Measurements from ENCODE around the gene PPARA. TPM values are rescaled to one million over a fixed set of nuclear protein-coding genes. Genes with fewer than 3 reads are reported as not detected.
"Not testable (repeated sequence)": the region's sequence is repeated elsewhere in the genome, so short reads cannot be mapped to it uniquely, and the experiment has no call there.

PPARA gene
- polyA plus RNA-seq, 3 donors = 7.2 to 15.4 (median 8.2) TPM

- 97 to 98% (median 98%) methylated on average over 12 of the region's 12 CpGs for WGBS, 3 donors
- H3K27ac ChIP-seq (ENCODE audit: low read depth, low read length) = no peak overlapping the region
These were observed 30.2 kb downstream of the PPARA start for GRCh38 chr22:46180370-46181137.

- 76 to 92% (median 89%) methylated on average over 5 of the region's 5 CpGs for WGBS, 3 donors
- no peak overlapping the region for H3K27ac ChIP-seq (ENCODE audit: low read depth, low read length)
These were observed 33.4 kb downstream of the PPARA start for GRCh38 chr22:46183733-46184132.

- WGBS, 3 donors = 78 to 94% (median 87%) methylated on average over 2 of the region's 2 CpGs
- no peak overlapping the region for H3K27ac ChIP-seq (ENCODE audit: low read depth, low read length)
These were observed 35.0 kb downstream of the PPARA start for GRCh38 chr22:46185283-46185682.

GRCh38 chr22:46187862-46188261, 37.5 kb downstream of the PPARA start:
- WGBS, 3 donors = 92 to 98% (median 96%) methylated on average over 3 of the region's 3 CpGs
- H3K27ac ChIP-seq (ENCODE audit: low read depth, low read length) = no peak overlapping the region

GRCh38 chr22:46192210-46192993, 42.1 kb downstream of the PPARA start:
- 78 to 82% (median 79%) methylated on average over 5 of the region's 5 CpGs for WGBS, 3 donors
- H3K27ac ChIP-seq (ENCODE audit: low read depth, low read length) = no peak overlapping the region

- no peak overlapping the region for H3K27ac ChIP-seq (ENCODE audit: low read depth, low read length)
- WGBS, 3 donors = 56 to 67% (median 62%) methylated on average over 8 of the region's 8 CpGs
These were observed 43.6 kb downstream of the PPARA start for GRCh38 chr22:46193898-46194310.

- 80 to 87% (median 84%) methylated on average over 18 of the region's 18 CpGs for WGBS, 3 donors
- H3K27ac ChIP-seq (ENCODE audit: low read depth, low read length) = no peak overlapping the region
These were observed 45.3 kb downstream of the PPARA start for GRCh38 chr22:46195487-46196165.

- H3K27ac ChIP-seq (ENCODE audit: low read depth, low read length) = no peak overlapping the region
- WGBS, 3 donors = 76 to 88% (median 84%) methylated on average over 8 of the region's 8 CpGs
These were observed 46.0 kb downstream of the PPARA start for GRCh38 chr22:46196278-46196677.

- no peak overlapping the region for H3K27ac ChIP-seq (ENCODE audit: low read depth, low read length)
- 81 to 92% (median 87%) methylated on average over 18 of the region's 18 CpGs for WGBS, 3 donors
These were observed 47.9 kb downstream of the PPARA start for GRCh38 chr22:46198274-46198673.

- H3K27ac ChIP-seq (ENCODE audit: low read depth, low read length) = not testable (repeated sequence)
- WGBS, 3 donors = 93 to 96% (median 94%) methylated on average over 16 to 18 of the region's 18 CpGs
These were observed 48.5 kb downstream of the PPARA start for GRCh38 chr22:46198806-46199205.

GRCh38 chr22:46201059-46201757, 50.9 kb downstream of the PPARA start:
- WGBS, 3 donors = 60 to 77% (median 69%) methylated on average over 17 of the region's 17 CpGs
- no peak overlapping the region for H3K27ac ChIP-seq (ENCODE audit: low read depth, low read length)

GRCh38 chr22:46202897-46203600, 52.7 kb downstream of the PPARA start:
- WGBS, 3 donors = 88 to 89% (median 89%) methylated on average over 12 of the region's 12 CpGs

GRCh38 chr22:46203601-46203980, 53.3 kb downstream of the PPARA start:
- WGBS, 3 donors = 93 to 98% (median 95%) methylated on average over 7 of the region's 7 CpGs
- H3K27ac ChIP-seq (ENCODE audit: low read depth, low read length) = no peak overlapping the region

More at GRCh38 chr22:46202897-46203600, 52.7 kb downstream of the PPARA start:
- no peak overlapping the region for H3K27ac ChIP-seq (ENCODE audit: low read depth, low read length)

- no peak overlapping the region for H3K27ac ChIP-seq (ENCODE audit: low read depth, low read length)
- 97 to 98% (median 97%) methylated on average over 1 of the region's 1 CpG for WGBS, 3 donors
These were observed 58.9 kb downstream of the PPARA start for GRCh38 chr22:46209262-46209661.

GRCh38 chr22:46212195-46212594, 61.9 kb downstream of the PPARA start:
- 92 to 95% (median 94%) methylated on average over 4 of the region's 4 CpGs for WGBS, 3 donors

GRCh38 chr22:46213052-46213451, 62.7 kb downstream of the PPARA start:
- 93 to 99% (median 94%) methylated on average over 4 of the region's 4 CpGs for WGBS, 3 donors
- no peak overlapping the region for H3K27ac ChIP-seq (ENCODE audit: low read depth, low read length)

More at GRCh38 chr22:46212195-46212594, 61.9 kb downstream of the PPARA start:
- no peak overlapping the region for H3K27ac ChIP-seq (ENCODE audit: low read depth, low read length)

GRCh38 chr22:46214149-46214548, 63.8 kb downstream of the PPARA start:
- no peak overlapping the region for H3K27ac ChIP-seq (ENCODE audit: low read depth, low read length)
- 96 to 98% (median 97%) methylated on average over 29 of the region's 29 CpGs for WGBS, 3 donors

GRCh38 chr22:46214616-46215015, 64.3 kb downstream of the PPARA start:
- H3K27ac ChIP-seq (ENCODE audit: low read depth, low read length) = no peak overlapping the region
- WGBS, 3 donors = 96 to 99% (median 98%) methylated on average over 28 of the region's 28 CpGs

Data from adipose tissue (tissue), 3 donors.